Measurements from ENCODE around the gene ASB13. TPM values are rescaled to one million over a fixed set of nuclear protein-coding genes. Genes with fewer than 3 reads are reported as not detected.

Gene ASB13
- total and polyA plus RNA-seq, 2 experiments from 2014 or later, result 11.6 to 20.2 TPM

- TF ChIP-seq EZH2 (IDR thresholded peaks at IDR 0.05; ENCODE audit: low read depth, unreplicated experiment) (no peak), CTCF (conservative IDR thresholded peaks at IDR 0.05; ENCODE audit: low read depth in 2 of 2) (peak; percentile 22 to 51; a peak in 3 of 4 replicates)
- Histone ChIP-seq H3K27ac (ENCODE audit: low read depth) (no peak overlapping the region), H3K9me2 (ENCODE audit: insufficient read depth) (no peaks in the 10 kb centered on the region), H3F3A (replicated peaks; ENCODE audit: low read depth) (no peaks in the 10 kb centered on the region), H3K4me2 (no peak overlapping the region), H2AFZ (peak overlapping the region; percentile 81; the same call in 1 of the 2 replicates), H3K4me3 (no peak overlapping the region), H3K27me3 (ENCODE audit: insufficient read depth) (no peaks in the 10 kb centered on the region), H3K79me2 (replicated peaks; ENCODE audit: insufficient read depth) (no peaks in the 10 kb centered on the region), H3K4me1 (ENCODE audit: insufficient read depth) (peaks cover 38% of the 10 kb centered on the region), H3K36me3 (ENCODE audit: insufficient read depth) (no peaks in the 10 kb centered on the region), H4K20me1 (replicated peaks; ENCODE audit: insufficient read depth) (no peaks in the 10 kb centered on the region)
- peak; percentile 32 for ATAC-seq
- DNase-seq (ENCODE audit: low spot score), result no peak
- Mint-ChIP-seq H3K9me3 (no peaks in the 10 kb centered on the region), H3K4me3 (no peak overlapping the region), H3K36me3 (ENCODE audit: low read depth) (no peaks in the 10 kb centered on the region), H3K27me3 (ENCODE audit: insufficient read depth, low read depth, poor library complexity) (peaks cover 10% of the 10 kb centered on the region), H3K4me1 (peaks cover 46% of the 10 kb centered on the region), H3K27ac (no peak overlapping the region; the same call in 1 of the 2 replicates)
These were observed 76.5 kb downstream of the ASB13 start for GRCh38 chr10:5589661-5590511.

- Histone ChIP-seq H3K27me3 (ENCODE audit: insufficient read depth) (no peaks in the 10 kb centered on the region), H3K36me3 (ENCODE audit: insufficient read depth) (no peaks in the 10 kb centered on the region), H4K20me1 (replicated peaks; ENCODE audit: insufficient read depth) (no peaks in the 10 kb centered on the region), H3K4me3 (no peak overlapping the region), H2AFZ (peak overlapping the region; percentile 81; the same call in 1 of the 2 replicates), H3K4me2 (no peak overlapping the region), H3F3A (replicated peaks; ENCODE audit: low read depth) (no peaks in the 10 kb centered on the region), H3K4me1 (ENCODE audit: insufficient read depth) (peaks cover 40% of the 10 kb centered on the region), H3K9me2 (ENCODE audit: insufficient read depth) (no peaks in the 10 kb centered on the region), H3K27ac (ENCODE audit: low read depth) (no peak overlapping the region), H3K79me2 (replicated peaks; ENCODE audit: insufficient read depth) (no peaks in the 10 kb centered on the region)
- DNase-seq (ENCODE audit: low spot score), result no peak
- Mint-ChIP-seq H3K27me3 (ENCODE audit: insufficient read depth, low read depth, poor library complexity) (peaks cover 13% of the 10 kb centered on the region), H3K9me3 (no peaks in the 10 kb centered on the region), H3K27ac (no peak overlapping the region), H3K4me3 (no peak overlapping the region), H3K4me1 (peaks cover 42% of the 10 kb centered on the region), H3K36me3 (ENCODE audit: low read depth) (no peaks in the 10 kb centered on the region)
- ATAC-seq, result no peak
- no peak for TF ChIP-seq ETS1 (IDR thresholded peaks at IDR 0.05)
- no peak for TF ChIP-seq POLR2AphosphoS5 (IDR thresholded peaks at IDR 0.05; ENCODE audit: low read depth)
- TF ChIP-seq EZH2 (IDR thresholded peaks at IDR 0.05; ENCODE audit: low read depth, unreplicated experiment), result no peak
- TF ChIP-seq CREB1 (CRISPR knock-in tag; IDR thresholded peaks at IDR 0.05; ENCODE audit: low read depth), result no peak
- no peak for TF ChIP-seq JUNB (IDR thresholded peaks at IDR 0.05; ENCODE audit: unreplicated experiment)
- TF ChIP-seq STAT1 (IDR thresholded peaks at IDR 0.05; ENCODE audit: unreplicated experiment), result no peak
- TF ChIP-seq CTCF (conservative IDR thresholded peaks at IDR 0.05; ENCODE audit: low read depth in 2 of 2), result no peak
- TF ChIP-seq ZNF331 (CRISPR knock-in tag; IDR thresholded peaks at IDR 0.05; ENCODE audit: low read depth), result no peak
These were observed 77.3 kb downstream of the ASB13 start for GRCh38 chr10:5589011-5589660.

All from GM23338 (cell line).